NB4 (cell line): ENCODE data around the gene MARCO.
"Not testable (repeated sequence)": the region's sequence is repeated elsewhere in the genome, so short reads cannot be mapped to it uniquely, and the experiment has no call there.

Experiments used
- DNase-seq: peaks from one replicate; pipeline ENCODE4 v3.0.0; 2010; ENCODE audit warnings: low read depth
- H3K4me3 ChIP-seq: one replicate; pipeline ENCODE4 v1.5.1; 2011; ENCODE audit warnings: mild to moderate bottlenecking, low read depth, low read length, moderate library complexity
- CTCF ChIP-seq: IDR thresholded peaks from one replicate; pipeline ENCODE4 v1.5.1; 2012; ENCODE audit warnings: low read depth, low read length
- MAX ChIP-seq: IDR thresholded peaks from 2 replicates; pipeline ENCODE4 v1.6.1; 2011; ENCODE audit warnings: low read depth, low read length
- MYC ChIP-seq: IDR thresholded peaks from 2 replicates; pipeline ENCODE4 v1.6.1; 2011; ENCODE audit warnings: low read depth, low read length
- POLR2A ChIP-seq: IDR thresholded peaks from 2 replicates; pipeline ENCODE4 v1.6.1; 2011; ENCODE audit warnings: mild to moderate bottlenecking; ENCODE audit not compliant: insufficient read length; ENCODE audit errors: extremely low read depth

MARCO gene

GRCh38 chr2:118945881-118946280 lies 3.9 kb downstream of the MARCO start:
- DNase-seq: peak; percentile 65
- no peak overlapping the region for H3K4me3 ChIP-seq
- TF ChIP-seq MAX: no peak

- not testable (repeated sequence) for H3K4me3 ChIP-seq, DNase-seq
Measured at GRCh38 chr2:118948266-118948665, 6.3 kb downstream of the MARCO start.

GRCh38 chr2:118954297-118955060 lies 12.5 kb downstream of the MARCO start:
- H3K4me3 ChIP-seq: no peak overlapping the region
- peak; percentile 41 for DNase-seq
- TF ChIP-seq MYC: no peak
- no peak for TF ChIP-seq MAX
- TF ChIP-seq POLR2A: no peak
- no peak for TF ChIP-seq CTCF

- DNase-seq: no peak
- TF ChIP-seq POLR2A (no peak), MAX (no peak), CTCF (no peak), MYC (no peak)
Measured at GRCh38 chr2:118965737-118966136, 23.7 kb downstream of the MARCO start.

GRCh38 chr2:118967124-118967880 lies 25.3 kb downstream of the MARCO start:
- TF ChIP-seq POLR2A (no peak), MAX (no peak), MYC (no peak), CTCF (no peak)
- no peak for DNase-seq
- no peak overlapping the region for H3K4me3 ChIP-seq

More at GRCh38 chr2:118965737-118966136, 23.7 kb downstream of the MARCO start:
- H3K4me3 ChIP-seq: no peak overlapping the region

- H3K4me3 ChIP-seq: no peak overlapping the region
- DNase-seq: peak; percentile 54
- TF ChIP-seq MAX (no peak), CTCF (no peak), MYC (no peak), POLR2A (no peak)
Measured at GRCh38 chr2:118968042-118968441, 26.0 kb downstream of the MARCO start.
